ENCODE results near the gene PIF1. TPM values are rescaled to one million over a fixed set of nuclear protein-coding genes. Genes with fewer than 3 reads are reported as not detected.

Gene PIF1
- total RNA-seq, 1 donor from 2014 or later: 30.5 TPM

- no peaks in the 10 kb centered on the region for H3K36me3 Mint-ChIP-seq
- no peaks in the 10 kb centered on the region for H3K27me3 Mint-ChIP-seq
- H3K4me1 Mint-ChIP-seq (ENCODE audit: unreplicated experiment): peaks cover 20% of the 10 kb centered on the region
- H3K9me3 Mint-ChIP-seq: no peaks in the 10 kb centered on the region
- peak overlapping the region; percentile 50 for H3K27ac Mint-ChIP-seq
- DNase-seq (ENCODE audit: extremely low spot score, unreplicated experiment): no peak
- no peak overlapping the region for H3K4me3 Mint-ChIP-seq
- no peak for TF ChIP-seq CTCF (conservative IDR thresholded peaks at IDR 0.05)
Observed at GRCh38 chr15:64864068-64864467, 38.6 kb upstream of the PIF1 start.

GRCh38 chr15:64862408-64862807, 37.0 kb upstream of the PIF1 start:
- TF ChIP-seq CTCF (conservative IDR thresholded peaks at IDR 0.05): no peak
- no peaks in the 10 kb centered on the region for H3K9me3 Mint-ChIP-seq
- peaks cover 4% of the 10 kb centered on the region for H3K36me3 Mint-ChIP-seq
- no peak for DNase-seq (ENCODE audit: extremely low spot score, unreplicated experiment)
- no peaks in the 10 kb centered on the region for H3K27me3 Mint-ChIP-seq
- H3K4me1 Mint-ChIP-seq (ENCODE audit: unreplicated experiment): peaks cover 33% of the 10 kb centered on the region
- H3K27ac Mint-ChIP-seq: no peak overlapping the region
- no peak overlapping the region for H3K4me3 Mint-ChIP-seq

GRCh38 chr15:64861960-64862359, 36.5 kb upstream of the PIF1 start:
- peak overlapping the region; percentile 26 for H3K27ac Mint-ChIP-seq

GRCh38 chr15:64861331-64861730, 35.9 kb upstream of the PIF1 start:
- DNase-seq (ENCODE audit: extremely low spot score, unreplicated experiment): no peak
- Mint-ChIP-seq H3K4me3 (no peak overlapping the region), H3K9me3 (no peaks in the 10 kb centered on the region), H3K4me1 (ENCODE audit: unreplicated experiment) (peaks cover 37% of the 10 kb centered on the region), H3K27ac (no peak overlapping the region), H3K36me3 (peaks cover 4% of the 10 kb centered on the region), H3K27me3 (no peaks in the 10 kb centered on the region)
- no peak for TF ChIP-seq CTCF (conservative IDR thresholded peaks at IDR 0.05)

More at GRCh38 chr15:64861960-64862359, 36.5 kb upstream of the PIF1 start:
- Mint-ChIP-seq H3K9me3 (no peaks in the 10 kb centered on the region), H3K4me1 (ENCODE audit: unreplicated experiment) (peaks cover 37% of the 10 kb centered on the region), H3K36me3 (peaks cover 4% of the 10 kb centered on the region), H3K27me3 (no peaks in the 10 kb centered on the region), H3K4me3 (no peak overlapping the region)
- DNase-seq (ENCODE audit: extremely low spot score, unreplicated experiment): no peak
- TF ChIP-seq CTCF (conservative IDR thresholded peaks at IDR 0.05): no peak

- H3K9me3 Mint-ChIP-seq: no peaks in the 10 kb centered on the region
- peaks cover 7% of the 10 kb centered on the region for H3K36me3 Mint-ChIP-seq
- H3K27me3 Mint-ChIP-seq: no peaks in the 10 kb centered on the region
- no peak for TF ChIP-seq CTCF (conservative IDR thresholded peaks at IDR 0.05)
- no peak overlapping the region for H3K27ac Mint-ChIP-seq
- H3K4me3 Mint-ChIP-seq: no peak overlapping the region
- peaks cover 38% of the 10 kb centered on the region for H3K4me1 Mint-ChIP-seq (ENCODE audit: unreplicated experiment)
- no peak for DNase-seq (ENCODE audit: extremely low spot score, unreplicated experiment)
Observed at GRCh38 chr15:64859226-64859625, 33.8 kb upstream of the PIF1 start.

GRCh38 chr15:64858021-64858575, 32.7 kb upstream of the PIF1 start:
- Mint-ChIP-seq H3K36me3 (peaks cover 7% of the 10 kb centered on the region), H3K9me3 (no peaks in the 10 kb centered on the region), H3K27ac (no peak overlapping the region), H3K4me3 (no peak overlapping the region), H3K27me3 (no peaks in the 10 kb centered on the region), H3K4me1 (ENCODE audit: unreplicated experiment) (peaks cover 38% of the 10 kb centered on the region)
- DNase-seq (ENCODE audit: extremely low spot score, unreplicated experiment): no peak
- TF ChIP-seq CTCF (conservative IDR thresholded peaks at IDR 0.05): no peak

All from type B pancreatic cell (in vitro differentiated cells).